Stimulated activated memory B cell treated with anti-CD40 and anti-IgM and Interleukin-4, amounts not matched to agents 10 μg/mL and 1 μg/mL and 100 μg/mL, for 72 hours (primary cell): ENCODE results near the gene OR8G5.
"Not testable (repeated sequence)": the region's sequence is repeated elsewhere in the genome, so short reads cannot be mapped to it uniquely, and the experiment has no call there.

Experiments
- ATAC-seq: fragments of 150-1000 bp; cut with Tn5 transposase; 2 replicates; pipeline ENCODE4 v1.10.0; 2021
- H3K27ac Mint-ChIP-seq: one replicate; pipeline ENCODE4 v1.8.0; 2022; ENCODE audit warnings: mild to moderate bottlenecking, mixed read lengths
- H3K27me3 Mint-ChIP-seq: one replicate; pipeline ENCODE4 v1.8.0; 2022; ENCODE audit warnings: mixed read lengths
- H3K36me3 Mint-ChIP-seq: one replicate; pipeline ENCODE4 v1.8.0; 2022; ENCODE audit warnings: mixed read lengths
- H3K4me1 Mint-ChIP-seq: one replicate; pipeline ENCODE4 v1.8.0; 2022; ENCODE audit warnings: mixed read lengths
- H3K4me3 Mint-ChIP-seq: one replicate; pipeline ENCODE4 v1.8.0; 2022; ENCODE audit warnings: mild to moderate bottlenecking, moderate library complexity, mixed read lengths
- H3K9me3 Mint-ChIP-seq: one replicate; pipeline ENCODE4 v1.8.0; 2022; ENCODE audit warnings: mixed read lengths

OR8G5 gene

DNA sequence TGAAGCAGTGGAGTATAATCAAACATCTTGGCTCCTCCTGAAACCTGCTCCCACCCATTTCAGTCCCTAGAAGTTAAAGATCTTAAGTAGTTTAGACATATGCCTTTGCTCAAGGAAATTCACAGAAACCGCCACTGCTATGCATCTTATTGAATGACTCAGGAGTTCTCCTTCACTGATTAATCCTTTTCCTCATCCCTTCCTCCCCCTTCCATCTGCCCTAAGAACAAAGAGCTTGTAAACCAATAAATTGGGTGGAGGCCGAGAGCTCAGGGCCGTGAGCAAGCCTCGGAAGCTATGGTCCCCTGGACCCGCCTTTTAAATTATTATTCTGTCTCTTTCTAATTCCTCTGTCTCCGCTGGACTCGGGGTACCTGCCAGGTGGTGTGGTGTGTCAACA is 14.7 kb downstream of the OR8G5 start:
- ATAC-seq, H3K9me3 Mint-ChIP-seq, H3K36me3 Mint-ChIP-seq, H3K27ac Mint-ChIP-seq, H3K4me3 Mint-ChIP-seq, H3K4me1 Mint-ChIP-seq, H3K27me3 Mint-ChIP-seq: not testable (repeated sequence)

GRCh38 chr11:124274000-124274399 is 17.8 kb downstream of the OR8G5 start:
- ATAC-seq: no peak
- Mint-ChIP-seq H3K4me1 (no peaks in the 10 kb centered on the region), H3K9me3 (no peaks in the 10 kb centered on the region), H3K27me3 (peaks cover 14% of the 10 kb centered on the region), H3K27ac (no peak overlapping the region), H3K36me3 (no peaks in the 10 kb centered on the region), H3K4me3 (no peak overlapping the region)

DNA sequence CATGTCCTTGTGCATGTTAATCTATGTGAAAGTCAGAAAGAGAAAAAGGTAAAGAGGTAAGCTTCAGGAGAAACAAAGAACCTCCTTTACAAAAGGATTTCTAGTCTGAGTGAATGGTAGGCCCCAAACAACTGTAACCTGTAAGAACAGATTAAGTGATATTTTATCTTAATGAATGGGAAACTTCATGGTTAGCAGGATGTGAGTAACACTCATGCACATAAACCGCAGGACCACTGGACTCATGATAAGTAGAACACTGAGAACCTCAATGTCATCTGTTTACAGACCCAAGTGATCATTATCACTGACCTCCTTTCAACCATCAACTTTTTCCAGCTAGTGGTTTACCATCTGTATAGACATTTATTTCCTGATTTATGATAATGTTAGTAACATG is 19.9 kb downstream of the OR8G5 start:
- Mint-ChIP-seq H3K36me3 (no peaks in the 10 kb centered on the region), H3K27me3 (peaks cover 14% of the 10 kb centered on the region), H3K4me3 (no peak overlapping the region), H3K9me3 (peaks cover 7% of the 10 kb centered on the region), H3K4me1 (no peaks in the 10 kb centered on the region), H3K27ac (no peak overlapping the region)
- no peak for ATAC-seq

GRCh38 chr11:124277207-124277606 is 21.0 kb downstream of the OR8G5 start:
- no peak for ATAC-seq
- H3K27me3 Mint-ChIP-seq: peaks cover 14% of the 10 kb centered on the region
- H3K9me3 Mint-ChIP-seq: peaks cover 13% of the 10 kb centered on the region
- H3K27ac Mint-ChIP-seq: no peak overlapping the region
- no peaks in the 10 kb centered on the region for H3K36me3 Mint-ChIP-seq
- no peak overlapping the region for H3K4me3 Mint-ChIP-seq
- H3K4me1 Mint-ChIP-seq: no peaks in the 10 kb centered on the region

GRCh38 chr11:124277804-124278203 is 21.6 kb downstream of the OR8G5 start:
- peaks cover 14% of the 10 kb centered on the region for H3K27me3 Mint-ChIP-seq
- no peak overlapping the region for H3K4me3 Mint-ChIP-seq
- H3K36me3 Mint-ChIP-seq: no peaks in the 10 kb centered on the region
- no peak for ATAC-seq
- peaks cover 13% of the 10 kb centered on the region for H3K9me3 Mint-ChIP-seq
- H3K27ac Mint-ChIP-seq: no peak overlapping the region
- H3K4me1 Mint-ChIP-seq: no peaks in the 10 kb centered on the region

GRCh38 chr11:124278261-124278660 is 22.1 kb downstream of the OR8G5 start:
- H3K9me3 Mint-ChIP-seq: peaks cover 15% of the 10 kb centered on the region
- H3K27ac Mint-ChIP-seq: no peak overlapping the region
- ATAC-seq: no peak
- H3K4me3 Mint-ChIP-seq: no peak overlapping the region
- H3K4me1 Mint-ChIP-seq: no peaks in the 10 kb centered on the region
- H3K27me3 Mint-ChIP-seq: peaks cover 14% of the 10 kb centered on the region
- no peaks in the 10 kb centered on the region for H3K36me3 Mint-ChIP-seq

DNA sequence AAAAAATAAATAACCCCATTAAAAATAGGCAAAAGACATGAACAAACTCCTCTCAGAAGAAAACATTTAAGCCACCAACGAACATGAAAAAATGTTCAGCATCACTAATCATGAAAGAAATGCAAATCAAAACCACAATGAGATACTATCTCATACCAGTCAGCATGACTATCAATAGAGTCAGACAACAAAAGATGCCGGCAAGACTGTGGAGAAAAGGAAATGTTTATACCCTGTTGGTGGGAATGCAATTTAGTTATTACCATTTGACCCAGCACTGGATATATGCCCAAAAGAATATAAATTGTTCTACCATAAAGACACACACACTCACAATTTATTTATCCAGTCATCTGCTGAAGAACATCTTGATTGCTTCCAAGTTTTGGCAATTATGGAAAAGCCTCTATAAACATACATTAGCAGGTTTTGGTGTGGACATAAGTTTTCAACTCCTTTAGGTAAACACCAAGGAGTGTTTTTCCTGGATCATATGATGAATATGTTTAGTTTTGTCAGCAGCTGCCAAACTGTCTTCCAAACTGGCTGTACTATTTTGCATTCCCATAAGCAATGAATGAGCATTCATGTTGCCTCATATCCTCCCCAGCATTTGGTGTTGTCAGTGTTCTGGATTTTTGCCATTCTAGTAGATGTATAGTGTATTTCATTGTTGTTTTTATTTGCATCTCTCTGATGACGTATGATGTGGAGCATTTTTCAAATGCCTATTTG is 29.6 kb downstream of the OR8G5 start:
- Mint-ChIP-seq H3K27me3 (no peaks in the 10 kb centered on the region), H3K9me3 (peaks cover 24% of the 10 kb centered on the region), H3K36me3 (no peaks in the 10 kb centered on the region), H3K4me3 (no peak overlapping the region), H3K27ac (no peak overlapping the region), H3K4me1 (peaks cover 11% of the 10 kb centered on the region)
- no peak for ATAC-seq

DNA sequence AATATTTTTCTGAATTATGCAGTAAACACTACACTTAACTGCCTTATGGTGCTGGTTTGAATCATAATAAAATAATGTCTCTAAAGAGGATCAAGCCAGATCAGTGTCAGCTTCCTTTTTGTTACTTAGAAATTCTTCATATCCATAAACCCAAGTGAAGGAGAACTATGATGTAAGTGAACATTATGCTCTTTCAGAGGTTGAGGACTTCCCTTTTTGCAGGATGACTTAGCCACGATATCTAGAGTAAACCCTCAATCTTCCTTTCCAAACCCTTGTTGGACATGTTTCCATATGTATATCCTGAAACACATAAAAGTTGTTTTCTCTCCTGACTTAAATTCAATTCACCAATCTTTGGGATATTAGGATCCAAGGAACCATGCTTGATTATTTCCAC is 38.5 kb downstream of the OR8G5 start:
- H3K27me3 Mint-ChIP-seq: peaks cover 2% of the 10 kb centered on the region
- no peak overlapping the region for H3K4me3 Mint-ChIP-seq
- H3K27ac Mint-ChIP-seq: no peak overlapping the region
- ATAC-seq: no peak
- no peaks in the 10 kb centered on the region for H3K4me1 Mint-ChIP-seq
- peaks cover 5% of the 10 kb centered on the region for H3K9me3 Mint-ChIP-seq
- H3K36me3 Mint-ChIP-seq: no peaks in the 10 kb centered on the region

GRCh38 chr11:124296016-124296415 is 39.8 kb downstream of the OR8G5 start:
- Mint-ChIP-seq H3K9me3 (no peaks in the 10 kb centered on the region), H3K4me1 (no peaks in the 10 kb centered on the region), H3K36me3 (no peaks in the 10 kb centered on the region), H3K27me3 (peaks cover 8% of the 10 kb centered on the region), H3K4me3 (no peak overlapping the region), H3K27ac (no peak overlapping the region)
- ATAC-seq: no peak

GRCh38 chr11:124297921-124298320 is 41.7 kb downstream of the OR8G5 start:
- no peaks in the 10 kb centered on the region for H3K36me3 Mint-ChIP-seq
- no peak overlapping the region for H3K4me3 Mint-ChIP-seq
- H3K27ac Mint-ChIP-seq: no peak overlapping the region
- ATAC-seq: no peak
- peaks cover 8% of the 10 kb centered on the region for H3K27me3 Mint-ChIP-seq
- no peaks in the 10 kb centered on the region for H3K9me3 Mint-ChIP-seq
- no peaks in the 10 kb centered on the region for H3K4me1 Mint-ChIP-seq

DNA sequence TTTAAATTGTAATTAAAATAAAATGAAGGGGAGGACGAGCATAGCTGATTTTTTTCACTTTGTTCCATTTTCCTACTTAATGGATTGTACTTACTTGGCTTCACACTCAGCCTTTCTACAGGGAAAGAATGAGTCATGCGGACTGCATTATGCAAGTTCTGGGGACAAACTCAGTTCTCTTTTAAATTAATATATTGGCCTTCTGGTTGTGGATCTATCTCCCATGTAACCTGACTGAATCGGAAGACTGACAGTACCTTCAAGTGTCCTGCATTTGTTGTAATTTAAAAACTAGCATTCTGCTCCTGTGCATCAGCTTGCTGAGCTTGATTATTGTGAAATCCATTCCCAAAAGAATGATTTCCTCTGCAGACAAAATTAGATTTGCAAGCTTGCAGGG is 45.4 kb downstream of the OR8G5 start:
- Mint-ChIP-seq H3K27ac (no peak overlapping the region), H3K4me3 (no peak overlapping the region), H3K27me3 (peaks cover 13% of the 10 kb centered on the region), H3K9me3 (no peaks in the 10 kb centered on the region), H3K36me3 (no peaks in the 10 kb centered on the region), H3K4me1 (no peaks in the 10 kb centered on the region)
- no peak for ATAC-seq

DNA sequence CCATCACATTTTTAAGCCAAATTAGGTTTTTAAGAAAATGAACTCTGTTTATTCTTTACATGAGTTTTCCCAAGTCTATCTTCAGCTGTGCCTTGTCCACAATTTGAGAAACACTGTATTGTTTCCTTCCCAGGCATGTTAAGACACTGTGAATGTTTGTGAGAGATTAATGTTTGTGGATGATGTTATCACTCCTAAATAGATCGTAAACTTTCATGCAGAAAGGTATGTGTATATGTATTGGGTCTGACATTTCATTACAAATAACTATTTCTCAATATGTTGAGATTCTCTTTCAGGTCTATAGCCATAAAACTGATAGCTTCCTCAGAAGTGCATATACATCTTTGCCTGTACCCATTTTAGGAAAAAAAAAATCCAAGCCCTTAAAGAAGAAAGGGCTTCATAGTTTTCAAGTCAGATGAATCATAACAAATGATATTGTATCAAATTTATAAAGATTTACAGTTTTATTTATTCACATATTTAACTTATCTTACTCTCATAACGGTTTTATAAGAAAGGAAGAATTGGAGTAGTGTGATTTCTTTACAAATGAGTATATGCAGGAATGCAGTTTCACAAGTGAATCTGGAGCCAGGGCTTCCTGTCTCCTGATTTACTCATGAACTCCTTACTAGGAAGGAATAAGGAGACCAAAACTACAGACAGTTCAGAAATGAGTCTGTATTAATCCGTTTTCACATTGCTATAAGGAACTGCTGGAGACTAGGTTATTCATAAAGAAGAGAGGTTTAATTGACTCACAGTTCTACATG is 46.4 kb downstream of the OR8G5 start:
- Mint-ChIP-seq H3K36me3 (no peaks in the 10 kb centered on the region), H3K4me1 (no peaks in the 10 kb centered on the region), H3K27me3 (peaks cover 17% of the 10 kb centered on the region), H3K9me3 (no peaks in the 10 kb centered on the region), H3K27ac (no peak overlapping the region), H3K4me3 (no peak overlapping the region)
- ATAC-seq: no peak

DNA sequence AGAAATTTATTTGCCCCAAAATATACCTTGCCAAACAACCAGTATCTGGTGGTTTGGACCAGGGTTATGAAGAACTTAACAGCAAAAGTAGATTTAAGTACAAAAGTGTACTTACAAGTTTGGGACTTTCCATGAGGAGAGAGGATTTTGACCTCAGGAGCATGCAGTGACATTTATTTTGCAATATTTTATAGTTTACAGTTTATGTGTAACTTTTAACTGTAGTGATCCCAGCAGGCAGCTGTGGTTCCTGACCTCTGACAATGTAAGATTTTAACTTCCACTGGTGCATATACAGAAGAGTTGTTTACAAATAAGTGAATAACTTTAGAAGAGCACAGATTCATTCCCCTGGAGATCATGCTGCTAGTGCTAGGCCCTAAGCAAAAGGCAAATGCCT is 50.9 kb downstream of the OR8G5 start:
- H3K4me3 Mint-ChIP-seq: no peak overlapping the region
- H3K27ac Mint-ChIP-seq: no peak overlapping the region
- ATAC-seq: no peak
- H3K27me3 Mint-ChIP-seq: peaks cover 10% of the 10 kb centered on the region
- no peaks in the 10 kb centered on the region for H3K36me3 Mint-ChIP-seq
- no peaks in the 10 kb centered on the region for H3K4me1 Mint-ChIP-seq
- no peaks in the 10 kb centered on the region for H3K9me3 Mint-ChIP-seq

GRCh38 chr11:124310721-124311120 is 54.5 kb downstream of the OR8G5 start:
- Mint-ChIP-seq H3K9me3 (no peaks in the 10 kb centered on the region), H3K36me3 (no peaks in the 10 kb centered on the region), H3K27ac (no peak overlapping the region), H3K4me3 (no peak overlapping the region), H3K27me3 (peaks cover 10% of the 10 kb centered on the region), H3K4me1 (no peaks in the 10 kb centered on the region)
- no peak for ATAC-seq

- Mint-ChIP-seq H3K27ac (no peak overlapping the region), H3K4me3 (no peak overlapping the region), H3K36me3 (no peaks in the 10 kb centered on the region)
Observed at GRCh38 chr11:124311269-124311668, 55.1 kb downstream of the OR8G5 start.

GRCh38 chr11:124311670-124312069 is 55.5 kb downstream of the OR8G5 start:
- no peaks in the 10 kb centered on the region for H3K9me3 Mint-ChIP-seq
- no peaks in the 10 kb centered on the region for H3K4me1 Mint-ChIP-seq
- H3K36me3 Mint-ChIP-seq: no peaks in the 10 kb centered on the region
- H3K27me3 Mint-ChIP-seq: peaks cover 8% of the 10 kb centered on the region
- H3K4me3 Mint-ChIP-seq: no peak overlapping the region
- H3K27ac Mint-ChIP-seq: no peak overlapping the region
- ATAC-seq: no peak

More at GRCh38 chr11:124311269-124311668, 55.1 kb downstream of the OR8G5 start:
- H3K27me3 Mint-ChIP-seq: peaks cover 8% of the 10 kb centered on the region
- no peaks in the 10 kb centered on the region for H3K9me3 Mint-ChIP-seq
- no peak for ATAC-seq
- H3K4me1 Mint-ChIP-seq: no peaks in the 10 kb centered on the region
